ENCODE data around the gene SFPQ.

- TF ChIP-seq EZH2 (IDR thresholded peaks at IDR 0.05; ENCODE audit: low read length, unreplicated experiment) (no peak), CTCF (conservative IDR thresholded peaks at IDR 0.05; ENCODE audit: low read depth, low read length) (no peak)
Measured at GRCh38 chr1:35187816-35188342, 5.1 kb downstream of the SFPQ start.

All from PC-3 (cell line).